Ovary (tissue), 3 donors: ENCODE results near the gene PLEKHA7.
"Not testable (repeated sequence)": the region's sequence is repeated elsewhere in the genome, so short reads cannot be mapped to it uniquely, and the experiment has no call there.

Experiments
- CTCF ChIP-seq, 3 donors: fragments of 450-650 bp in 2 of 3; fragments of 200-600 bp in 1 of 3; IDR thresholded peaks; one replicate each; pipeline versions ENCODE4 v1.5.1 to v1.8.0; 2016 to 2022; ENCODE audit warnings: antibody characterized with exemption in 3 of 3, mild to moderate bottlenecking in 1 of 3
- POLR2A ChIP-seq: fragments of 450-650 bp; IDR thresholded peaks from one replicate; pipeline ENCODE4 v1.6.1; 2017; ENCODE audit warnings: antibody characterized with exemption, mild to moderate bottlenecking, moderate library complexity
- donor health status: DM: no; HTN: no; CAD: no.

- TF ChIP-seq CTCF (IDR thresholded peaks at IDR 0.05); POLR2A: not testable (repeated sequence)
Measured at GRCh38 chr11:17034027-17034426, 19.8 kb upstream of the PLEKHA7 start.
